ENCODE results near the gene PTPRE.

DNA sequence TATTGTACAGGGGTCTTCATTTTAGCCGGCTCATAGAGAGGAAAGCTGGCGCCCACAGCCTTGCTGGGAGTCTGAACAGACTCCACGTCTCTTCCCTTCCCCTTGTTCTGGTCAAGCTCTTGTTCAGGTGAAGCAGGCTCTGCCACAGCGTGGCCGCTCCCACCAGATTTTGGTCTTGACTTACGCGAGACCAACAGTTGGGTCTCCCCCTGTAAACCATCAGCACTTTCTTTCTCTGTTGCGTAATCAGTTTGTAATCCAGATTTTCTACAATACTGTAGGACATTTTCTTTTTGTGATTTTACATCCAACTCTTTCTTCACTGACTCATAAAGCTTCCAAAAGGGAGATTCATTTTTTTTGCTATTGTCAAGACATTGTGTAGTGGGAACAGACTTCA lies 208.5 kb downstream of the PTPRE start:
- TF ChIP-seq, protein P1, sequence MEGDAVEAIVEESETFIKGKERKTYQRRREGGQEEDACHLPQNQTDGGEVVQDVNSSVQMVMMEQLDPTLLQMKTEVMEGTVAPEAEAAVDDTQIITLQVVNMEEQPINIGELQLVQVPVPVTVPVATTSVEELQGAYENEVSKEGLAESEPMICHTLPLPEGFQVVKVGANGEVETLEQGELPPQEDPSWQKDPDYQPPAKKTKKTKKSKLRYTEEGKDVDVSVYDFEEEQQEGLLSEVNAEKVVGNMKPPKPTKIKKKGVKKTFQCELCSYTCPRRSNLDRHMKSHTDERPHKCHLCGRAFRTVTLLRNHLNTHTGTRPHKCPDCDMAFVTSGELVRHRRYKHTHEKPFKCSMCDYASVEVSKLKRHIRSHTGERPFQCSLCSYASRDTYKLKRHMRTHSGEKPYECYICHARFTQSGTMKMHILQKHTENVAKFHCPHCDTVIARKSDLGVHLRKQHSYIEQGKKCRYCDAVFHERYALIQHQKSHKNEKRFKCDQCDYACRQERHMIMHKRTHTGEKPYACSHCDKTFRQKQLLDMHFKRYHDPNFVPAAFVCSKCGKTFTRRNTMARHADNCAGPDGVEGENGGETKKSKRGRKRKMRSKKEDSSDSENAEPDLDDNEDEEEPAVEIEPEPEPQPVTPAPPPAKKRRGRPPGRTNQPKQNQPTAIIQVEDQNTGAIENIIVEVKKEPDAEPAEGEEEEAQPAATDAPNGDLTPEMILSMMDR (tag by site-specific recombination; IDR thresholded peaks at IDR 0.05), result no peak
- TF ChIP-seq BCL11A (tag by site-specific recombination; IDR thresholded peaks at IDR 0.05; ENCODE audit: low read depth), result no peak
- TF ChIP-seq TCF7L2 (IDR thresholded peaks at IDR 0.05; ENCODE audit: borderline replicate concordance, low read depth, low read length), result no peak
- no peak for TF ChIP-seq ZNF148 (tag by site-specific recombination; IDR thresholded peaks at IDR 0.05; ENCODE audit: borderline replicate concordance)
- no peak for TF ChIP-seq ZSCAN5A (tag by site-specific recombination; IDR thresholded peaks at IDR 0.05)
- no peak for TF ChIP-seq ZNF10 (tag by site-specific recombination; IDR thresholded peaks at IDR 0.05)
